PC-3 (cell line): ENCODE data around the gene LSM3. TPM values are rescaled to one million over a fixed set of nuclear protein-coding genes. Genes with fewer than 3 reads are reported as not detected.

Source experiments
- ATAC-seq: fragments of 200-7000 bp; cut with Tn5 transposase; 2 replicates; pipeline ENCODE4 v1.9.1; 2020; ENCODE audit warnings: mild to moderate bottlenecking, moderate library complexity
- BruUV-seq: library from RNA; stranded (reverse); fragments of 400-500 nt; replicated peaks from 2 replicates; lab custom pipeline; 2021; lab: Mats Ljungman, UMichigan
- CTCF ChIA-PET: fragments of 300-600 bp; sonication (Branson Sonifier 250); formaldehyde crosslinking; loops from one replicate; lab custom pipeline; 2022; ENCODE audit warnings: antibody characterized with exemption; lab: Charles Lee
- POLR2A ChIA-PET: fragments of 300-600 bp; sonication (Branson Sonifier 250); formaldehyde crosslinking; loops from one replicate; lab custom pipeline; 2022; ENCODE audit warnings: antibody characterized with exemption; ENCODE audit not compliant: unreplicated experiment; lab: Charles Lee
- DNase-seq: peaks from one replicate; pipeline ENCODE4 v3.0.0-alpha.2; 2015
- H2AFZ ChIP-seq: fragments of 300-600 bp; sonication (generic); 2 replicates; pipeline ENCODE4 v1.6.0; 2016; ENCODE audit warnings: antibody characterized with exemption, low read length
- H3F3A ChIP-seq: fragments of 300-600 bp; sonication (generic); one replicate; pipeline ENCODE4 v1.6.0; 2017; ENCODE audit warnings: antibody characterized with exemption, low read length, control low read depth, mild to moderate bottlenecking; ENCODE audit not compliant: unreplicated experiment
- H3K27ac ChIP-seq: fragments of 300-600 bp; sonication (generic); 2 replicates; pipeline ENCODE4 v1.5.1; 2016; ENCODE audit warnings: mild to moderate bottlenecking, low read length
- H3K27me3 ChIP-seq: fragments of 300-600 bp; sonication (generic); 2 replicates; pipeline ENCODE4 v1.6.1; 2016; ENCODE audit warnings: low read length, mixed read lengths
- H3K36me3 ChIP-seq: fragments of 300-600 bp; sonication (generic); 2 replicates; pipeline ENCODE4 v1.6.1; 2016; ENCODE audit warnings: low read depth, mixed run types, low read length, mixed read lengths
- H3K4me1 ChIP-seq: fragments of 300-600 bp; sonication (generic); 2 replicates; pipeline ENCODE4 v1.5.1; 2016; ENCODE audit warnings: low read length; ENCODE audit not compliant: insufficient read depth
- H3K4me2 ChIP-seq: fragments of 300-600 bp; sonication (generic); 2 replicates; pipeline ENCODE4 v1.6.0; 2016; ENCODE audit warnings: low read length
- H3K4me3 ChIP-seq: fragments of 300-600 bp; sonication (generic); 2 replicates; pipeline ENCODE4 v1.5.1; 2016; ENCODE audit warnings: mild to moderate bottlenecking, low read length, mixed read lengths
- H3K79me2 ChIP-seq: fragments of 300-600 bp; sonication (generic); 2 replicates; pipeline ENCODE4 v1.6.1; 2017; ENCODE audit warnings: low read length, mixed read lengths
- H3K9ac ChIP-seq: fragments of 300-600 bp; sonication (generic); 2 replicates; pipeline ENCODE4 v1.6.0; 2016; ENCODE audit warnings: mild to moderate bottlenecking, low read length
- H3K9me2 ChIP-seq: fragments of 300-600 bp; sonication (generic); replicated peaks from 2 replicates; pipeline ENCODE4 v1.6.1; 2016; ENCODE audit warnings: mixed run types, low read length, mixed read lengths
- H3K9me3 ChIP-seq: fragments of 300-600 bp; sonication (generic); 2 replicates; pipeline ENCODE4 v1.6.1; 2016; ENCODE audit warnings: low read length, mixed read lengths
- H4K20me1 ChIP-seq: fragments of 300-600 bp; sonication (generic); 2 replicates; pipeline ENCODE4 v1.6.1; 2016; ENCODE audit warnings: low read length, mixed read lengths
- EZH2 ChIP-seq: fragments of 300-600 bp; sonication (generic); IDR thresholded peaks from one replicate; pipeline ENCODE4 v1.6.1; 2017; ENCODE audit warnings: antibody characterized with exemption, mild to moderate bottlenecking, low read length; ENCODE audit not compliant: unreplicated experiment
- EZH2phosphoT487 ChIP-seq: fragments of 300-600 bp; sonication (generic); IDR thresholded peaks from 2 replicates; pipeline ENCODE4 v1.6.1; 2018; ENCODE audit warnings: mild to moderate bottlenecking, antibody characterized with exemption, low read length, borderline replicate concordance
- intact Hi-C: fragments of 100-400 bp; cut with micrococcal nuclease; formaldehyde crosslinking; loops from 2 replicates; pipeline ENCODE4 v1.9.0; 2023
- total RNA-seq: library from RNA; depleted of rRNA; stranded (reverse); fragments of >200 nt; gene quantifications from 2 replicates; pipeline ENCODE4 v1.2.3, GENCODE V29; 2014
- TF ChIP-seq, protein P1 (sequence below): fragments of 300-600 bp; sonication (generic); conservative IDR thresholded peaks from 2 replicates; pipeline ENCODE4 v1.5.1; 2017; ENCODE audit warnings: antibody characterized with exemption, low read depth, mild to moderate bottlenecking, low read length

The LSM3 gene
- total RNA-seq, 1 experiment from 2014 or later, result 27.2 TPM

DNA sequence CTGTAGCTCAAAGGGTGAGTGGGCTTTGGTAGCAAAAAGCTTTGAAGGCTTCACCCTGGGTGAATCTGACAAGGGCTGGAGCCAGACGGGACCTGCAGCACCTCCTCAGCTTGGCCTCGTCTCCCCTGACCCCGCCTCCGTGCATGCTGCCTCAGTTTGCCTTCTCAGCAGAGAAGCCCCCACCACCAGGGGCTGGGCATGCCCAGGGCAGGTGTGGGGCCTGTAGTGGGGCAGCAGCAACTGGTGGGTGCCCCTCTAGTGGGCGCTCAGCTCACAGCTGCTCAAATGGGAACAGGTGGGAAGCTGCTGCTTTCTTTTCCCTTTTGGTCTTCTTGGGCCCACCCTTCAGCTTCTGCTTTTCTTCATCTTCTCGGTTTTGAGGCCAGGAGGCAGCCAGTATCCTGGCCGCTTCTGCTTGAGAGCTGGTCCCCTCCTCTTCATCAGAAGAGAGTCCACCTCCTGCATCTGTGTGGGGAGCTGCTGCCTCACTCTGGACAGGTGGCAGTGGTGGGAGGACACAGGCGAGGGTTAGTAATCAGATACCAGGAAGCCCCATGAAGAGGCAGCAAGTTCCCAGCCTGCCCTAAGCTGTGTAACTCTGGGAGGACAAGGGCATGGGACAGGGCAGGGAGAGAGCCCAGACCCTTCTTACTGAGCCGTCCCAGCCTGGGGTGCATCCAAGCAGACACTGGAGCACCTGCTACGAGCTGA is 32.8 kb upstream of the LSM3 start:
- Histone ChIP-seq H3K27me3 (no peaks in the 10 kb centered on the region), H3K9me2 (no peaks in the 10 kb centered on the region), H3K79me2 (no peaks in the 10 kb centered on the region), H3K4me1 (peaks cover 32% of the 10 kb centered on the region), H3K4me3 (no peak overlapping the region), H3K9me3 (no peaks in the 10 kb centered on the region), H3K4me2 (peak overlapping the region; percentile 70), H3K27ac (peak overlapping the region; percentile 94), H3F3A (peaks cover 8% of the 10 kb centered on the region), H4K20me1 (no peaks in the 10 kb centered on the region), H3K9ac (no peak overlapping the region), H3K36me3 (peaks cover 2% of the 10 kb centered on the region; the same call in 1 of the 2 replicates), H2AFZ (no peak overlapping the region)
- ATAC-seq (no peak), DNase-seq (no peak)
- intact Hi-C loops, result loop anchor here (2.0 kb wide), 1 partner anchor 33 kb away; the partner anchor contains the start of genes LSM3 and XPC
- ChIA-PET CTCF (interaction anchor here (0.5 to 1.0 kb wide), 4 partner anchors 25 to 325 kb away, joined by 3 to 6 read pairs (median 3); no protein-coding TSS in a partner anchor), POLR2A (interaction anchor here (0.6 to 2.4 kb wide), 2 partner anchors 21 to 27 kb away, joined by 4 to 13 read pairs; partner anchors contain the start of genes CHCHD4 and TMEM43)
- no peak for TF ChIP-seq EZH2phosphoT487
- BruUV-seq, result no TSS peak

DNA sequence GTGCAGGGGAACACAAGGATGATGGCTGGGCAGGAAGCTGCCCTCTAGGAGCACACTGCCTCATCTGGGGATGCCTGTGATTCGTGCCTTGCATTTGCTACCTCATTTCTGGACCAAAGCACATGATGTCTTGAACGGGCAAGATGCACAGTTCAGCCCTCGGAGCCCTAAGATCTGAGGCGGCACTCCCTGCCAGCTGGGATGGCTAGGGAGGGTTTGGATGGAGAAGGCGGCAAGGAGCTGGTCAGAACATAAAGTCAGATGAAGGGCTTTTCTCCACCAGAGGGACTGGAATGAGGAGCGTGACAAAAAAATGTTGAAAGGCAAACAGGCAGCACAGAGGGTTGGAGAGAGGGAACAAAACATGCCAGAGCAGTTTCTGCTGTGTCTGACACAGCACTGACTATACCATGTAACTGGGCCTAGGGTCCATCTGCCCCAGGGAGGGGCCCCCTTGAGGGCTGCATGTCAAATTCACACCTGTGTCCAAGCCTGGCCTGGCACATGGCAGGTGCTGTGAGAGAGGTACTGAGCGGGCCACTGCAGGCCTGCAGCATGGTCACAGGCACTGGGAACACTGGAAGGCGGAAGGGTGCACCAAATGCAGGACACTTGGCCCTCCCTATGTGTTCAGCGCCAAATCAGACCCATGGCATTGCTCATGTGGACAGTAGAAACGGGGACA is 32.1 kb upstream of the LSM3 start:
- no peak overlapping the region for H3K4me3 ChIP-seq
- no peaks in the 10 kb centered on the region for H3K27me3 ChIP-seq
- CTCF ChIA-PET, result interaction anchor here (0.5 to 0.7 kb wide), 2 partner anchors 25 to 324 kb away, joined by 3 to 6 read pairs; no protein-coding TSS in a partner anchor
- no peak overlapping the region for H3K4me2 ChIP-seq
- H3K79me2 ChIP-seq, result no peaks in the 10 kb centered on the region
- no peaks in the 10 kb centered on the region for H3K9me2 ChIP-seq
- no peak overlapping the region for H2AFZ ChIP-seq
- no peaks in the 10 kb centered on the region for H3K9me3 ChIP-seq
- H4K20me1 ChIP-seq, result no peaks in the 10 kb centered on the region
- POLR2A ChIA-PET, result interaction anchor here (2.4 kb wide), 1 partner anchor 21 kb away, joined by 13 read pairs; the partner anchor contains the start of genes CHCHD4 and TMEM43
- intact Hi-C loops, result no loop called here
- TF ChIP-seq EZH2, result no peak
- TF ChIP-seq EZH2phosphoT487, result no peak
- TF ChIP-seq, protein P1, sequence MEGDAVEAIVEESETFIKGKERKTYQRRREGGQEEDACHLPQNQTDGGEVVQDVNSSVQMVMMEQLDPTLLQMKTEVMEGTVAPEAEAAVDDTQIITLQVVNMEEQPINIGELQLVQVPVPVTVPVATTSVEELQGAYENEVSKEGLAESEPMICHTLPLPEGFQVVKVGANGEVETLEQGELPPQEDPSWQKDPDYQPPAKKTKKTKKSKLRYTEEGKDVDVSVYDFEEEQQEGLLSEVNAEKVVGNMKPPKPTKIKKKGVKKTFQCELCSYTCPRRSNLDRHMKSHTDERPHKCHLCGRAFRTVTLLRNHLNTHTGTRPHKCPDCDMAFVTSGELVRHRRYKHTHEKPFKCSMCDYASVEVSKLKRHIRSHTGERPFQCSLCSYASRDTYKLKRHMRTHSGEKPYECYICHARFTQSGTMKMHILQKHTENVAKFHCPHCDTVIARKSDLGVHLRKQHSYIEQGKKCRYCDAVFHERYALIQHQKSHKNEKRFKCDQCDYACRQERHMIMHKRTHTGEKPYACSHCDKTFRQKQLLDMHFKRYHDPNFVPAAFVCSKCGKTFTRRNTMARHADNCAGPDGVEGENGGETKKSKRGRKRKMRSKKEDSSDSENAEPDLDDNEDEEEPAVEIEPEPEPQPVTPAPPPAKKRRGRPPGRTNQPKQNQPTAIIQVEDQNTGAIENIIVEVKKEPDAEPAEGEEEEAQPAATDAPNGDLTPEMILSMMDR, result no peak
- DNase-seq (no peak), ATAC-seq (no peak)
- H3K9ac ChIP-seq, result no peak overlapping the region
- BruUV-seq, result no TSS peak
- H3K36me3 ChIP-seq, result peaks cover 2% of the 10 kb centered on the region; the same call in 1 of the 2 replicates
- H3K27ac ChIP-seq, result no peak overlapping the region
- peaks cover 32% of the 10 kb centered on the region for H3K4me1 ChIP-seq
- peaks cover 8% of the 10 kb centered on the region for H3F3A ChIP-seq

DNA sequence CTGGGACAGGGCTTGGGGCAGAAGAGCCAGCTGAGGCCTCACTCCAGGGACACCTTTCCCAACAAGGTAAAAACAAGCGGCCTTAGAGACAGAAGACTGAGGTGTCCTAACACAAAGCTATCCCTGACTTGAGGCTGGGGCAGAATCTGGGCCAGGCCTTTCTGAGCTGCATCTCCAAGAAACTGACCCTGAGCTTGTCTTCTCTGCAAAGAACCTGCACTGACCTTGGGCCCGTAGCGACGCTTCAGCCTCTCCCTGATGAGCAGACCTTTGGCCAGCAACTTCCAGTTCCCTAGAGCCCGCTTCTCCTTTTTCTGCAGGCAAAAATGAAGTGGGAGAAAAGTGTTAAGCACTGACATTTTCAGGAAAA is 31.6 kb upstream of the LSM3 start:
- POLR2A ChIA-PET, result interaction anchor here (0.7 kb wide), 1 partner anchor 249 kb away, joined by 3 read pairs; no protein-coding TSS in a partner anchor
- no peak overlapping the region for H2AFZ ChIP-seq
- H3K79me2 ChIP-seq, result no peaks in the 10 kb centered on the region
- H3K4me2 ChIP-seq, result no peak overlapping the region
- CTCF ChIA-PET, result no interaction called here
- H3K27me3 ChIP-seq, result no peaks in the 10 kb centered on the region
- H3K27ac ChIP-seq, result no peak overlapping the region
- BruUV-seq, result no TSS peak
- no peaks in the 10 kb centered on the region for H4K20me1 ChIP-seq
- intact Hi-C loops, result no loop called here
- TF ChIP-seq EZH2phosphoT487, result no peak
- ATAC-seq, result no peak
- no peaks in the 10 kb centered on the region for H3K9me2 ChIP-seq
- no peak overlapping the region for H3K4me3 ChIP-seq
- no peaks in the 10 kb centered on the region for H3K9me3 ChIP-seq
- no peak overlapping the region for H3K9ac ChIP-seq
- peaks cover 32% of the 10 kb centered on the region for H3K4me1 ChIP-seq
- H3F3A ChIP-seq, result peaks cover 8% of the 10 kb centered on the region
- no peak for DNase-seq
- peaks cover 2% of the 10 kb centered on the region; the same call in 1 of the 2 replicates for H3K36me3 ChIP-seq
